Activated B cell treated with CpG ODN at 0.5 μM for 24 hours (primary cell): ENCODE results near the gene STH. TPM values are rescaled to one million over a fixed set of nuclear protein-coding genes. Genes with fewer than 3 reads are reported as not detected.

ENCODE experiments used
- ATAC-seq: fragments of 200-7000 bp; cut with Tn5 transposase; one replicate; pipeline ENCODE4 v1.10.0; 2021; ENCODE audit warnings: low read depth, mild to moderate bottlenecking, moderate library complexity
- CTCF ChIA-PET: fragments of 350-600 bp; sonication (Branson Sonifier 250); formaldehyde crosslinking; loops from one replicate; lab custom pipeline; 2021; ENCODE audit warnings: antibody characterized with exemption; lab: Charles Lee
- POLR2A ChIA-PET: fragments of 350-600 bp; sonication (Branson Sonifier 250); formaldehyde crosslinking; loops from one replicate; lab custom pipeline; 2021; ENCODE audit warnings: antibody characterized with exemption; lab: Charles Lee
- DNase-seq: peaks from one replicate; pipeline ENCODE4 v3.0.0; 2022
- H3K27ac Mint-ChIP-seq: one replicate; pipeline ENCODE4 v1.8.0; 2020; ENCODE audit warnings: mixed read lengths
- H3K27me3 Mint-ChIP-seq: one replicate; pipeline ENCODE4 v1.8.0; 2021; ENCODE audit warnings: mixed read lengths
- H3K36me3 Mint-ChIP-seq: one replicate; pipeline ENCODE4 v1.8.0; 2021; ENCODE audit warnings: low read depth, mixed read lengths
- H3K4me1 Mint-ChIP-seq: one replicate; pipeline ENCODE4 v1.8.0; 2021; ENCODE audit warnings: mixed read lengths
- H3K4me3 Mint-ChIP-seq: one replicate; pipeline ENCODE4 v1.8.0; 2020; ENCODE audit warnings: mild to moderate bottlenecking, mixed read lengths
- H3K9me3 Mint-ChIP-seq: one replicate; pipeline ENCODE4 v1.8.0; 2020; ENCODE audit warnings: mixed read lengths
- intact Hi-C: fragments of 100-400 bp; cut with micrococcal nuclease; formaldehyde crosslinking; loops from one replicate; pipeline ENCODE4 v1.15.1; 2024
- total RNA-seq: library from RNA; stranded (reverse); gene quantifications from 2 replicates; pipeline ENCODE4 v1.2.3, GENCODE V29; 2022
- TF ChIP-seq, protein P1 (sequence below): fragments of 200-600 bp; IDR thresholded peaks from one replicate; pipeline ENCODE4 v1.8.0; 2022; ENCODE audit warnings: antibody characterized with exemption, mild to moderate bottlenecking

The STH gene
- total RNA-seq, 1 donor from 2014 or later: not detected

DNA sequence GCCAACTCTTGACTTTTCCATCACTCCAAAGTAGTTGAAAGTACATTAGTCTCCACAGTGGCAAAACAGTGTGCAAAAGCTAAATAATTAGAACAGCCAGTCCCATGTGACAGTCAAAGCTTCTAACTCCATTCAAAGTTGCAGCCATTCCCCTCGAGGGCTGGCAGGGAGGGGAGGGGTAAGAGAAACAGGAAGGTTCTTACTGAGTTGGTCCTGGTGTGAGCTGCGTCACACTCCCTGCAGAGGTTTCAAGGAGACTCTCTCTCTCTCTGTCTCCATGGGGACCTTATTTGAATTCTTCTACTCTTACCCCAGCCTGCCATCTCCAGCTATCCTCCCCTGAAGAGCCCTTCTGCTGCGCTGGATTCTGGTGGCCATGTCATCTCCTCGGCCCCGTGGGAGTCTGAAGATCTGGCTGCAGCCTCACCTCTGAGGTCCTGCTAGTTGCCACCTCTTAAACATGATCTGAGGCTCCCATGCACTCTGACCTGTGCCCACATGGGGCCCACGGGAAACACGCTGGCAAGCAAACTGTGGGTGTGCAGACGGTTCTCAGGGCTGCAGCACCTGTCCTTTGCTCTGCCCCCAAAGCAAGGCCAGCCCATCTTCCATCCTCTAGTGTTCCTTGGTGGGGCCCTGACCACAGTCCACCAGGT, 23.3 kb upstream of the STH start:
- ChIA-PET CTCF (interaction anchor here (1.2 to 1.5 kb wide), 2 partner anchors 26 kb away, joined by 6 to 8 read pairs; no protein-coding TSS in a partner anchor), POLR2A (interaction anchor here (0.7 to 1.8 kb wide), 3 partner anchors 25 to 45 kb away, joined by 3 to 10 read pairs (median 3); no protein-coding TSS in a partner anchor)
- H3K4me3 Mint-ChIP-seq: peak overlapping the region; percentile 67
- no peaks in the 10 kb centered on the region for H3K36me3 Mint-ChIP-seq
- peaks cover 31% of the 10 kb centered on the region for H3K4me1 Mint-ChIP-seq
- no peaks in the 10 kb centered on the region for H3K9me3 Mint-ChIP-seq
- peak overlapping the region; percentile 88 for H3K27ac Mint-ChIP-seq
- H3K27me3 Mint-ChIP-seq: no peaks in the 10 kb centered on the region
- no peak for DNase-seq
- TF ChIP-seq, protein P1, sequence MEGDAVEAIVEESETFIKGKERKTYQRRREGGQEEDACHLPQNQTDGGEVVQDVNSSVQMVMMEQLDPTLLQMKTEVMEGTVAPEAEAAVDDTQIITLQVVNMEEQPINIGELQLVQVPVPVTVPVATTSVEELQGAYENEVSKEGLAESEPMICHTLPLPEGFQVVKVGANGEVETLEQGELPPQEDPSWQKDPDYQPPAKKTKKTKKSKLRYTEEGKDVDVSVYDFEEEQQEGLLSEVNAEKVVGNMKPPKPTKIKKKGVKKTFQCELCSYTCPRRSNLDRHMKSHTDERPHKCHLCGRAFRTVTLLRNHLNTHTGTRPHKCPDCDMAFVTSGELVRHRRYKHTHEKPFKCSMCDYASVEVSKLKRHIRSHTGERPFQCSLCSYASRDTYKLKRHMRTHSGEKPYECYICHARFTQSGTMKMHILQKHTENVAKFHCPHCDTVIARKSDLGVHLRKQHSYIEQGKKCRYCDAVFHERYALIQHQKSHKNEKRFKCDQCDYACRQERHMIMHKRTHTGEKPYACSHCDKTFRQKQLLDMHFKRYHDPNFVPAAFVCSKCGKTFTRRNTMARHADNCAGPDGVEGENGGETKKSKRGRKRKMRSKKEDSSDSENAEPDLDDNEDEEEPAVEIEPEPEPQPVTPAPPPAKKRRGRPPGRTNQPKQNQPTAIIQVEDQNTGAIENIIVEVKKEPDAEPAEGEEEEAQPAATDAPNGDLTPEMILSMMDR: no peak
- ATAC-seq: peak; percentile 58
- intact Hi-C loops: loop anchor here (2.0 kb wide), 1 partner anchor 27 kb away; no protein-coding TSS in a partner anchor

DNA sequence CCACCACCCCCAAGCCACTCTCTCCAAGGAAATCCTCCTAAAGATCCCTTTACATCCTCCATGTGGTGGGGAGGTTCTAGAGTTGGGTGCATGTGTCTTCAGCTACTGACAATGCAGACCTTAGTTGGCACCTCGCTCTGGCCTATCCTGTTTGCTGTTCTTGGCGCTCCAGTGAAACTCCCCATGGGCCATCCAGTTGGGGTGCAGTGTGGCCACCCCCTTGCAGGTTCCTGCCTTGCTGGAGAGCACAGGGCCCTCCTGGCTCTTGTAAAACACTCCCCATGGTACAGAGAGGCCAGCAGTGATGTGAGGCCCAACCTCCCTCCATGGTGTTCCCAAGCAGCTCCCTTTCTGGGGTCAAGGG, 22.7 kb upstream of the STH start:
- CTCF ChIA-PET: interaction anchor here (1.2 kb wide), 1 partner anchor 27 kb away, joined by 8 read pairs; no protein-coding TSS in a partner anchor
- no peak overlapping the region for H3K4me3 Mint-ChIP-seq

DNA sequence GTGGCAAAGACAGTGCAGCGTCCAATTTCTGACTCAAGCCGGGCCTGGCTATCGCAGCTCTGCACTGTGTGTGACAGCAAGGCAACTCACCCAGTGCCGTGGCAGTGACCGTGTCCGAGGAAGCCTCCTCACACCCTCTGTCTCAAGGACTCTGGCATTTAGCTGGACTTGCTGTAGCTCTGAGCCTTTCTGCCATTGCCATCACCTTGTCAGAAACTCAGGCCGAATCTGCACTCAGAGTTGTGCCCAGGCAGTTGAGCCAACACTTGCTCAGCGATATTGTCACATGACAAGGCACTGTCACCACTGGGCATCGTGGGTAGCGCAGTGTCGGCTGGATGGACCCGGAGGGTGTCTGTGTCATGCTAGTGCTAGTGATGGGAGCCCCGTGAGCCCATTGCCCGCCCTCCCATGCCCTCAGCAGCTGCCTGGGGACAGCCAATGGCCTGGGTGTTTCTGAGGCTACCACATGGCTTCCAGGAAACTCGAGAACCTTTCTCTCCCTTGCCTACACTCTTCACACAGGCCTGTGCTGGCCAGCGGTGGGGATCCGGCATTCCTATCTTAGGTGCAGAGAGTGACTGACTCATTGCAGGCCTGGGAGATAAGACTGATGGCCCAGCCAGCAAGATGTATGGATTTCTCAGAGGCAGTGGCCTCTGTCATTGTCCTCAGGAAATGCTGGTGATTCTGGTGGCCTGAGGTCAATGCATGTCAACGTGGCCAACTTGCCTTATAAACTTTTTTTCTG, 22.1 kb upstream of the STH start:
- H3K27ac Mint-ChIP-seq: peak overlapping the region; percentile 18
- ATAC-seq (no peak), DNase-seq (no peak)
- intact Hi-C loops: no loop called here
- CTCF ChIA-PET: no interaction called here
- H3K4me3 Mint-ChIP-seq: no peak overlapping the region
- H3K9me3 Mint-ChIP-seq: no peaks in the 10 kb centered on the region
- H3K4me1 Mint-ChIP-seq: peaks cover 31% of the 10 kb centered on the region
- TF ChIP-seq, protein P1: no peak
- no peaks in the 10 kb centered on the region for H3K36me3 Mint-ChIP-seq
- POLR2A ChIA-PET: no interaction called here
- no peaks in the 10 kb centered on the region for H3K27me3 Mint-ChIP-seq

More for the DNA sequence above, 22.7 kb upstream of the STH start:
- intact Hi-C loops: no loop called here
- ATAC-seq (no peak), DNase-seq (no peak)
- POLR2A ChIA-PET: interaction anchor here (1.8 kb wide), 1 partner anchor 27 kb away, joined by 10 read pairs; no protein-coding TSS in a partner anchor
- no peaks in the 10 kb centered on the region for H3K36me3 Mint-ChIP-seq
- TF ChIP-seq, protein P1: no peak
- no peaks in the 10 kb centered on the region for H3K27me3 Mint-ChIP-seq
- peak overlapping the region; percentile 88 for H3K27ac Mint-ChIP-seq
- no peaks in the 10 kb centered on the region for H3K9me3 Mint-ChIP-seq
- H3K4me1 Mint-ChIP-seq: peaks cover 31% of the 10 kb centered on the region

DNA sequence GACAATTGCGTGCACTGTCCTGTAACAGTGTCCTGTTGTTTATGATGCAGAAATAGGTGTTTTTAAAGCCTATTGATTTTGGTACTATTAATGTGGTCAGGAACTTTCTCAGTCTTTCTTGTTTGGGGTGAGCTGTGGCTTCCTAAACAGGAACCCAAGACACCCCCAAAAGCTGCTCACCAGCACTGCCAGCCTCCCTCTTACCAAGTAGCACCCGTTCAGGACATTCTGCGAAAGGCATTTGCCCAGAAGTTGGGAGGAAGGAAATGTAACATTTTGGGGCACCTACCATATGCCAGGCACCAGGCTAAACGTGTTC, 21.6 kb upstream of the STH start:
- Mint-ChIP-seq H3K27me3 (no peaks in the 10 kb centered on the region), H3K27ac (peak overlapping the region; percentile 18), H3K4me3 (no peak overlapping the region), H3K4me1 (peaks cover 31% of the 10 kb centered on the region), H3K36me3 (no peaks in the 10 kb centered on the region), H3K9me3 (no peaks in the 10 kb centered on the region)
- POLR2A ChIA-PET: interaction anchor here (0.6 kb wide), 1 partner anchor 190 kb away, joined by 3 read pairs; no protein-coding TSS in a partner anchor
- CTCF ChIA-PET: no interaction called here
- intact Hi-C loops: no loop called here
- TF ChIP-seq, protein P1: no peak
- ATAC-seq (no peak), DNase-seq (no peak)
